ENCODE measurements around the gene CEP290.

DNA sequence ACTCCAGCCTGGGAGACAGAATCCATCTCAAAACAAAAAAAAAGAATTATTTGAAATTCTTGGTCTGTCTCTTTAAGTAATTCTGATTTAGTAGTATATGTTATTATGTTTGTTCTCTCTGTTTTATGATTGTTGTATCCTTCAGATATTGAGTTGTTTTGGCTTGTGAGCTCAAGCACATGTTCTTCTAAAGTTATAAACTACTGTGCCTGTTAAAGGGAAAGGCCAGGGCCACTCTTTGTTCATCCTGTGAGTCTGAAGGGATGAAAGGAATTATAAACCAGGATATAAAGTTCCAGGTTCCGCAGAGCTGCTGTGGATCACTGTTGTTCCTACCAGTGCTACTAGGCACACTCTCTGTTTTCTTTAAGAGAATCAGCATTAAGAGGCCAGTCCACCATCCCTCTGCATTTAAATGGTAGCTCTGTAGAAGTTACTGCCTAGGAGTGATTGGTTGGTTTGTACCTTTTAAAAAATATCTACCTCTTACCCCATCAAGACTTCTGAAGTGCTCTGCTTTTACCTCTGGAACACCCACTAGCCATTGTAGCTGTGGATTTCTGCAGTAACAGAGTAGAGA, 14.3 kb upstream of the CEP290 start:
- no peak for TF ChIP-seq MYC (IDR thresholded peaks at IDR 0.05; ENCODE audit: low read depth, low read length)
- TF ChIP-seq EZH2 (IDR thresholded peaks at IDR 0.05; ENCODE audit: borderline replicate concordance, low read depth, low read length, severe bottlenecking) = no peak
- TF ChIP-seq POLR2A (IDR thresholded peaks at IDR 0.05; ENCODE audit: low read depth, low read length) = no peak
- TF ChIP-seq, protein P1, sequence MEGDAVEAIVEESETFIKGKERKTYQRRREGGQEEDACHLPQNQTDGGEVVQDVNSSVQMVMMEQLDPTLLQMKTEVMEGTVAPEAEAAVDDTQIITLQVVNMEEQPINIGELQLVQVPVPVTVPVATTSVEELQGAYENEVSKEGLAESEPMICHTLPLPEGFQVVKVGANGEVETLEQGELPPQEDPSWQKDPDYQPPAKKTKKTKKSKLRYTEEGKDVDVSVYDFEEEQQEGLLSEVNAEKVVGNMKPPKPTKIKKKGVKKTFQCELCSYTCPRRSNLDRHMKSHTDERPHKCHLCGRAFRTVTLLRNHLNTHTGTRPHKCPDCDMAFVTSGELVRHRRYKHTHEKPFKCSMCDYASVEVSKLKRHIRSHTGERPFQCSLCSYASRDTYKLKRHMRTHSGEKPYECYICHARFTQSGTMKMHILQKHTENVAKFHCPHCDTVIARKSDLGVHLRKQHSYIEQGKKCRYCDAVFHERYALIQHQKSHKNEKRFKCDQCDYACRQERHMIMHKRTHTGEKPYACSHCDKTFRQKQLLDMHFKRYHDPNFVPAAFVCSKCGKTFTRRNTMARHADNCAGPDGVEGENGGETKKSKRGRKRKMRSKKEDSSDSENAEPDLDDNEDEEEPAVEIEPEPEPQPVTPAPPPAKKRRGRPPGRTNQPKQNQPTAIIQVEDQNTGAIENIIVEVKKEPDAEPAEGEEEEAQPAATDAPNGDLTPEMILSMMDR (IDR thresholded peaks at IDR 0.05; ENCODE audit: extremely low read depth in 1 of 2, insufficient read depth in 1 of 2, low read depth in 1 of 2, low read length in 2 of 2) = no peak
- TF ChIP-seq, protein P2, sequence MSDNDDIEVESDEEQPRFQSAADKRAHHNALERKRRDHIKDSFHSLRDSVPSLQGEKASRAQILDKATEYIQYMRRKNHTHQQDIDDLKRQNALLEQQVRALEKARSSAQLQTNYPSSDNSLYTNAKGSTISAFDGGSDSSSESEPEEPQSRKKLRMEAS (IDR thresholded peaks at IDR 0.05; ENCODE audit: insufficient read depth, insufficient read length) = no peak

All from endothelial cell of umbilical vein (primary cell).